ENCODE results near the gene CLP1. TPM values are rescaled to one million over a fixed set of nuclear protein-coding genes. Genes with fewer than 3 reads are reported as not detected.
"Not testable (repeated sequence)": the region's sequence is repeated elsewhere in the genome, so short reads cannot be mapped to it uniquely, and the experiment has no call there.

Gene CLP1
- total RNA-seq, 4 donors from 2014 or later = 6.3 to 15.1 (median 7.8) TPM

- Histone ChIP-seq H3K4me3 (no peak overlapping the region), H3K27ac (no peak overlapping the region), H3K27me3 (no peaks in the 10 kb centered on the region), H3K9me3 (no peaks in the 10 kb centered on the region), H3K36me3 (peaks cover 0 to 66% (median 0%) of the 10 kb centered on the region in 3 donors), H3K4me1 (peaks cover 0 to 37% (median 6%) of the 10 kb centered on the region in 4 donors)
- TF ChIP-seq EP300 (IDR thresholded peaks at IDR 0.05) (no peak), CTCF (IDR thresholded peaks at IDR 0.05) (no peak), POLR2A (IDR thresholded peaks at IDR 0.05) (no peak)
- no peak for DNase-seq (ENCODE audit: low spot score in 2 of 2)
- 68 to 92% methylated on average over 1 of the region's 1 CpG for WGBS, 2 donors
Observed at GRCh38 chr11:57681168-57681567, 23.6 kb downstream of the CLP1 start.

GRCh38 chr11:57690474-57690873 lies 32.9 kb downstream of the CLP1 start:
- H3K9me3 ChIP-seq; H3K4me1 ChIP-seq; H3K27ac ChIP-seq; H3K27me3 ChIP-seq; DNase-seq (ENCODE audit: low spot score in 2 of 2); H3K4me3 ChIP-seq: not testable (repeated sequence)
- 96 to 97% methylated on average over 5 of the region's 5 CpGs for WGBS, 2 donors
- peaks cover 0 to 99% (median 48%) of the 10 kb centered on the region in 3 donors for H3K36me3 ChIP-seq

- no peak for DNase-seq (ENCODE audit: low spot score in 2 of 2)
- TF ChIP-seq EP300 (IDR thresholded peaks at IDR 0.05) (no peak), POLR2A (IDR thresholded peaks at IDR 0.05) (no peak), CTCF (IDR thresholded peaks at IDR 0.05) (no peak)
- no peak overlapping the region for H3K4me3 ChIP-seq
- peaks cover 0 to 3% (median 0%) of the 10 kb centered on the region in 4 donors for H3K4me1 ChIP-seq
- WGBS, 2 donors = 91% methylated on average over 9 to 18 of the region's 18 CpGs
- H3K36me3 ChIP-seq = peaks cover 7 to 94% (median 45%) of the 10 kb centered on the region in 3 donors
- H3K27me3 ChIP-seq = no peaks in the 10 kb centered on the region
- no peak overlapping the region for H3K27ac ChIP-seq
- no peaks in the 10 kb centered on the region for H3K9me3 ChIP-seq
Observed at GRCh38 chr11:57698843-57699365, 41.3 kb downstream of the CLP1 start.

- peaks cover 0 to 3% (median 0%) of the 10 kb centered on the region in 4 donors for H3K4me1 ChIP-seq
- H3K9me3 ChIP-seq = no peaks in the 10 kb centered on the region
- TF ChIP-seq POLR2A (IDR thresholded peaks at IDR 0.05) = no peak
- no peak for TF ChIP-seq CTCF (IDR thresholded peaks at IDR 0.05)
- no peak for TF ChIP-seq EP300 (IDR thresholded peaks at IDR 0.05)
- H3K4me3 ChIP-seq = no peak overlapping the region
- WGBS, 2 donors = 82 to 83% methylated on average over 10 of the region's 10 CpGs
- H3K36me3 ChIP-seq = peaks cover 7 to 94% (median 43%) of the 10 kb centered on the region in 3 donors
- no peak for DNase-seq (ENCODE audit: low spot score in 2 of 2)
- H3K27ac ChIP-seq = no peak overlapping the region
- no peaks in the 10 kb centered on the region for H3K27me3 ChIP-seq
Observed at GRCh38 chr11:57699813-57700212, 42.3 kb downstream of the CLP1 start.

- H3K36me3 ChIP-seq = peaks cover 7 to 92% (median 43%) of the 10 kb centered on the region in 3 donors
- 56 to 59% methylated on average over 3 of the region's 3 CpGs for WGBS, 2 donors
- H3K4me1 ChIP-seq = peaks cover 0 to 3% (median 0%) of the 10 kb centered on the region in 4 donors
- no peak overlapping the region for H3K4me3 ChIP-seq
- no peaks in the 10 kb centered on the region for H3K9me3 ChIP-seq
- no peak for DNase-seq (ENCODE audit: low spot score in 2 of 2)
- TF ChIP-seq CTCF (IDR thresholded peaks at IDR 0.05) (no peak), EP300 (IDR thresholded peaks at IDR 0.05) (no peak), POLR2A (IDR thresholded peaks at IDR 0.05) (no peak)
- H3K27me3 ChIP-seq = no peaks in the 10 kb centered on the region
- no peak overlapping the region for H3K27ac ChIP-seq
Observed at GRCh38 chr11:57700425-57700824, 42.9 kb downstream of the CLP1 start.

Measured in tibial nerve (tissue), 4 donors.